GM19467 (cell line): ENCODE data around the gene STX2.
"Not testable (repeated sequence)": the region's sequence is repeated elsewhere in the genome, so short reads cannot be mapped to it uniquely, and the experiment has no call there.

Experiments
- ATAC-seq: cut with Tn5 transposase; IDR thresholded peaks from one replicate; pipeline ENCODE4 v1.9.1; 2021; ENCODE audit warnings: mild to moderate bottlenecking, moderate library complexity; ENCODE audit not compliant: unreplicated experiment

Gene STX2

DNA sequence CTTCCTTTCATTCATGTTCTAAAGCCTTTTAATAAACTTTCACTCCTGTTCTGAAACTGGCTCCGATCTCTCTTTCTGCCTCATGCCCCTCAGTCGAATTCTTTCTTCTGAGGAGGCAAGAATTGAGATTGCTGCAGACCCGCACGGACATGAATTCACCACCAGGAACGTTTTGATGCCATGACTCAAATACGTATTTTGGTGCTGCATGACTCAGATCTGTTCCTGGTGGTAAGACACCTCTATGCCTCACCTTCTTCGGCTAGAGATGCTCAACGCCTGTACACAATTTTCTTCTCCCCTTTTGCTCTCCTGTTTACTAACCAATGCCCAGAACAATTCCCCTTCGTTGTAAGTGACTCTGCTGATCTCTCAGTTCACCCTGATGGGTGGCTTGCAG is 70.9 kb downstream of the STX2 start:
- no peak for ATAC-seq

DNA sequence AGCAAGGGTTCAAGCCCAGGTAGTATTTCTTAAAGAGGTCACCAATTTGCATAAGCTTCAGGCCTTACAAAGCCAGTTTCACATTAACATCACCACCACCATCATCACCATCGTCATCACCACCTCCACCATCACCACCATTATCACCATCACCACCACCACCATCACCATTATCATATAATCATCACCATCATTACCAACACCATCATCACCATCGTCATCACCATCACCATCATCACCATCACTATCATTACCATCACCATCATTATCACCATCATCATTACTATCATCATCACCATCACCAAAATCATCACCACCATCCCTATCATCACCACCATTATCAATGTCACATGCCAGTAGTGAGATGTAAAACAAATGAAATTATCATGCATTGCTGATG is 72.6 kb downstream of the STX2 start:
- ATAC-seq, result no peak

DNA sequence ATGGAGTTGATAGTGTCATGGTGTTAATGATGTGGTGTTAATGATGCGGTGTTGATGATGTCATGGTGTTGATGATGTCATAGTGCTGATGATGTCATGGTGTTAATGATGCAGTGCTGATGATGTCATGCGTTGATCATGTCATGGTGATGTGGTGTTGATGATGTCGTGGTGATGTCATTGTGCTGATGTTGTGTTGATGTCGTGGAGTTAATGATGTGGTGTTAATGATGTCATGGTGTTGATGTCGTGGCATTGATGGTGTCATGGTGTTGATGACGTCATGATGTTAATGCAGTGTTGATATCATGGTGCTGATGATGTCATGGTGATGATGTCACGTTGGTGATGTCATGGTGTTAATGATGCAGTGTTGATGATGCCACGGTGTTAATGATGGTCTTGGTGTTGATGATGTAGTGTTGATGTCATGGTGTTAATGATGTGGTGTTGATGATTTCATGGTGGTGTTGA is 73.8 kb downstream of the STX2 start:
- ATAC-seq, result no peak

DNA sequence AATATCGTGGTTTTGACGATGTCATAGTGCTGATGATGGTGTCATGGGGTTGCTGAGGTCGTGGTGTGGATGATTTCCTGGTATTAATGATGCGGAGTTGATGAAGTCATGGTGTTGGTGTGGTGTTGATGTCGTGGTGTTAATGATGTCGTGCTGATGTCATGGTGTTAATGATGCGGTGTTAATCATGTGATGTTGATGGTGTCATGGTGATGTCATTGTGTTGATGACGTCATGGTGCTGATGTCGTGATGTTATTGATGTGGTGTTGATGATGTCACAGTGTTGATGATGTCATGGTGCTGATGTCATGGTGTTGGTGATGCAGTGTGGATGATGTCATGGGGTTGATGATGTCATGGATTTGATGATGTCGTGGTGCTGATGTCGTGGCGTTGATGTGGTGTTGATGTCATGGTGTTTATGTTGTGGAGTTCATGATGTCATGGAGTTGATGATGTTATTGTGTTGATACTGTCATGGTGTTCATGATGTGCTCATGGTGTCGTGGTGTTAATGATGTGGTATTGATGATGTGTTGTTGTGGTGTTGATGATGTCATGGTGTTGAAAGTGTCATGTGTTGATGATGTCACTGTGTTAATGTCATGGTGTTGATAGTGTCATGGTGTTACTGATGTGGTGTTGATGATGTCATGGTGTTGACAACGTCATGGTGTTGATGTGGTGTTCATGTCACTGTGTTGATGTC is 74.4 kb downstream of the STX2 start:
- no peak for ATAC-seq

DNA sequence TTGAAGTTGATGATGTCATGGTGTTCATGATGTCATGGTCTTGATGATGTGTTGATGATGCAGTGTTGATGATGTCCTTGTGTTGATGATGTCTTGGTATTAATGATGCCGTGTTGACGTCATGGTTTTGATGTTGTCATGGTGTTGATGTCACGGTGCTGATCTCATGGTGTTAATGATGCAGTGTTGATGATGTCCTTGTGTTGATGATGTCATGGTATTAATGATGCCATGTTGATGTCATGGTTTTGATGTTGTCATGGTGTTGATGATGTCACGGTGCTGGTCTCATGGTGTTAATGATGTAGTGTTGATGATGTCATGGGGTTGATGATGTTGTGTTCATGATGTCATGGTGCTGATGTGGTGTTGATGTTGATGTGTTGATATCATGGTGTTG is 75.0 kb downstream of the STX2 start:
- no peak for ATAC-seq

DNA sequence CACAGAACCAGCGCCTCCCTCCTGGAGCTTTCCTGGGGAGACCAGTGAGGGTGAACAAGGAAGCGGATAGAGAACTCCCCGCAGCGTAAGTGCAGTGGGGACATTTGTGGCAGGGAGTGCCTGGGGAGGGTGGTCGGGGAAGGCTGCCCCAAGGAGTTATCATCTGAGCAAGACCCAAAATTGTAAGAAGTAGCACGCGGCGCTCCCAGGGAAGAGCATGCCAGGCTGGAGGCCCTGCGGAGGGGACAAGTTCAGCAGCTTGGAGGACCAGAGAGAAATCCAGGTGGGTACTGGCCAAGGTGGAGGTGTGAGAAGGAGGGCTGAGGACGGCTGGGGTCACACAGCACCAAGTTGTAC is 76.8 kb downstream of the STX2 start:
- ATAC-seq, result no peak

DNA sequence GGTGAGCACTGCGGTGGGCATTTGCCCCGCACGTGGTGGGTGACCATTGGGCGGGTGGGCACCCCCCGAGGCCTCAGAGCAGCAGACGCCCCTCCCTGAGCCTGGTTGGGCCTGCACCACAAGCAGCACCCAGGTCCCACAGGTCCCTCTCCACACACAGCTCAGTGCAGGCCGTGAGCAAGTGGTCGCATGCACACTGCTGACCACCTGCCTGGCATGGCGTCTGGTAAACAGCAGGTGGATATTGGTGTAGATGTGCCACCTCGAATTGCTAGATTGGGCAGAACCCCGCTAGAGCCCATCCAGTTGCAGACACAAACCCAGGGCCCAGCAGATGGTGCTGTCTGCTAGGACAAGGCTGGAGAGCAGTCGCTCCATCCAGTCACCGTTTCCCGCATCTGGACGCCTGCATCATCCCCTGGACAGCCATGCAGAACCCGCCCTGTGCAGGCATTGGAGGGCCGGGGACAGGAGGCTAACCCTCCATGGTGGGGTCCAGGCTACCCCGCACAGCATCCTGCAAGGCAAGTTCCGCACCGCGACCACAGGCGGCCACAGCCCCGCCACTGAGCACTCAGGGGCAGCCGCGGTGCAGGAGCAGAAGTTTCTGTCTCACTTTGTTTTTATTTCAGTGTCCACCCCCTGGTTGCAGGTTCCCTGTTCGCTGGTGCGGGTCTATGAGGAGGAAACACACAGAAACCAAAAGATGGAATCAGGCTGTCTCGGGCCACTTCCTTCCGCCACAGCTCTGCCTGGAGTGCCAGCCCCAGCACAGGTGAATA is 77.3 kb downstream of the STX2 start:
- ATAC-seq, result peak; percentile 49

DNA sequence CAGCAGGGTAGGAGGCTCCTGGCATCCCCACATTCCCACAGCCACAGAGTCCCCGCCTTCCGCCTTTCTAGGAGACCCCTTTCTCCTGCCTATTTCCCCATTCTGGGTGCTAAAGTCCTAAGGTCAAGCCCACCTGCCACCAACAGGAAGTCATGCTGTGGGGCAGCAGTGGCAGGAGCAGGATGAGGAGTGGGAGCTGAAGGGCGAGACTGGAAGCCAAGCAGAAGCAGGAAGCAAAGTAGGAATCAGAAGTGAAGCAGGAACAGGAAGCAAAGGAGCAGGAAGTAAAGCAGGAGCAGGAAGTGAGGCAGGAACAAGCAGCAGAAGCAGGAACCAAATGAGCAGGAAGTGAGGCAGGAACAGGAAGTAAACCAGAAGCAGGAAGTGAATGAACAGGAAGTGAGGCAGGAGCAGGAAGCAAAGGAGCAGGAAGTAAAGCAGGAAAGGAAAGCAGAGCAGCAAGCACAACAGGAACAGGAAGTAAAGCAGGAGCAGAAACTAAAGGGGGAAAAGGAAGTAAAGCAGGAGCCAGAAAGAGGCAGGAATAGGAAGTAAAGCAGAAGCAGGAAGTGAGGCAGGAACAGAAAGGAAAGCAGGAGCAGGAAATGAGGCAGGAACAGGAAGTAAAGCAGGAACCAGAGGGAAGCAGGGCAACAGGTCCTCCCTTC is 84.7 kb downstream of the STX2 start:
- ATAC-seq, result no peak

DNA sequence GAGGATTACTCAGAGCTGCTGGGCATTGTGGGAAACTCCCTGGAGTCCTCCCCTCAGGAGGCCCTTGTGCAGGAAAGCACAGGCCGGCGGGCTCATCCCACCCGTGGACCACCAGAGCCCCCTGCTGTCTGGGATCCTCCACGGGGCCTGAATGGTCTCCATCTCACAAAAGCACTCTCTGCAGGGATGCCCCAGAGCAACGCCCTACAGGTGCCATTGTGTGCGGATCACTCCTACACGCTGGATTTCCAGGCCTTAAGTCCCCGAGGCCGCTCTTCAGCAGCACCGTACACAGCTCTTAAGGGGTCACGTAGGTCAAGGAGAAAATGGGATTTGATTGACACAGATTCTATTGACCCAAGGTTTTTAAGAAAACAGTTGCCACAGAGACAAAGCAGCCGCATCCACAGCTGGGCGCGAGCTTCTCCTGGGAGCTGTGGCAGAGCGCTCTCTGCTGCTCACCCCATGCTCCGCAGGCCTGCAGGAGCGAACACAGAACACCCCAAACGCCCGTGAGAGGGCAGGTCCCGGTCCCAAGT is 86.3 kb downstream of the STX2 start:
- no peak for ATAC-seq

DNA sequence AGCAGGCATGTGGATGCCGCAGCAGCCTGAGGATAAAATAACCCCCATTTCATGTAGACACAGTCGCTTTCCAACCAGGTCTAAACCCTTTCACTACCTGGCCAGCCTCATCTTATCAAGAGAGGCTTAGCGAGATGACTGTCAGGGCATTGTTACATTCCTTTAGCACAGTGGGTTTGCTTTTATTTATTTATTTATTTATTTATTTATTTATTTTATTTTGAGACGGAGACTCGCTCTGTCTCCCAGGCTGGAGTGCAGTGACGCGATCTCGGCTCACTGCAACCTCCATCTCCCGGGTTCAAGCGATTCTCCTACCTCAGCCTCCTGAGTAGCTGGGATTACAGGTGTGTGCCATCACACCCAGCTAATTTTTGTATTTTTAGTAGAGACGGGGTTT is 87.0 kb downstream of the STX2 start:
- ATAC-seq, result not testable (repeated sequence)

DNA sequence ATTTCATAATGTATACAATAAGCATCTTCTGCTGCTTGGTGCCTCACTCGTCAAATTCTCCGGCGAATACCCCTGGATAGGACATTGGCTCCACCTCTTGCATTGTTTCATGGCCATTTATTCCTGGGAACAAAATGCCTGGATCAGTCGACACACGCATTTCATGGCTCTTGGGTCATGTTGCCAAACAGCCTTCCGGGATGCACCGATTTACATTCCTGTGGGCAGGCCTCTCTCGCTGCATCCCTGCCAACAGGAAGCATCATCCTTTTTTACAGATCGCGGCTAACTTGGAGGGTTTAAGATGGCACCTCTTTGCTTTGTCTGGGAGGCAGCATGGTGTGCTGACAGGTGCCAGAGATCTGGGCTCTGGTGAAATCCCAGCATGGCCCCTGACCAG is 90.3 kb downstream of the STX2 start:
- ATAC-seq, result no peak

DNA sequence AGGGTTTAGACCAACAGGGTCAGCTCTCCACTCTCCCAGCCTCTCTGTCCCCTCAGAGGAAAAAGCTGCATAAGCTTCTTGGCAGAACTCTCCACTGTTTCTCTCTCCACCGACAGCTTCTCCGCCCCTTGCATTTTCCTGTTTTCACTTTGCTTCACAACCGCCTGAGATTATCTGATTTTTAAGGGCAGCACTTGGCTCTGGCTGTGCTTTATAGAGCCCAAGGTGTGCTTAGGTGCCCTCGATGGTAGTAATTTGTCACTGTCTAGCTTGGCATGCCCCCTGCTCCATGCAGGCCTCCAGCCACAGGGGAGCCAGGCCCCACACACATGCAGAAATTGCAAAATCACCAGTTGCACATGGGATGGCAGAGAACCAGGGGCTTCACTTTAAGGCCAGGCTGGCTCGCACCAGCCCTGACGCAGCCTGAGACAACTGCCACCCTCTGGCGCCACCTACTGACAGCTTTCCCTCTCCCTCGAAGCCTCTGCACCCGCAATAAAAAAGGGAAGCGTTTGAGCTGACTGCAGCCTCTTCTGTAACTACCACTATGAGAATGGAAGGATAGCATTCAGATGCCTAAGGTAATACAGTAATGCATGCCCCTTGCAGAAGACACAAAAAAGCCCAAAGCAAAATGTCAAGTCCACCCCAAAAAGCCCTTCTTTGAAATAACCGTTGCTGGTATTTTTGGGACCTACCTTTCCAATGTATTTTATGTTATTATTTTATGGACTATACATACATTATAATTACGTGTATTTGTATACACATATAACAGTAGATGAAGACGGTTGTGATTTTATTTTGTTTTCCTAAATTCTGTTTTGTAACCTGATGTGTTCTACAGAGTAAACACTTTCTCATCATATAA is 90.9 kb downstream of the STX2 start:
- peak; percentile 82 for ATAC-seq

DNA sequence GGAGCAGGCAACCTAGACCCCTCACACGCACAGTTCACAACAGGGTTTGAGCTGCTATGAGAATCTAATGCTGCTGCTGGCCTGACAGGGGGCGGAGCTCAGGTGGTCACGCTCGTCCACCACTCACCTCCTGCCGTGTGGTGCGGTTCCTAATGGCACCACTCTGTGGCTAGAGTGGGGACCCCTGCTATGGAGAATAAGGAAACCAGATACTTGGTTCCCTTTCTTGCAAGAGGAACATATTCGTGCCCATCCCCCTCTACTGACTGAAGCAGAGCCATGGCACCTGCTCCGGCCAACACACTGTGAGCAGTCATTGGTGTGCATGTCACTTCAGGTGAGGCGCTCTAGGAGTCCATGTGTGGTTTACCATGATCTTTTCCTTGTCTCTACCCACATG is 92.5 kb downstream of the STX2 start:
- ATAC-seq, result no peak

DNA sequence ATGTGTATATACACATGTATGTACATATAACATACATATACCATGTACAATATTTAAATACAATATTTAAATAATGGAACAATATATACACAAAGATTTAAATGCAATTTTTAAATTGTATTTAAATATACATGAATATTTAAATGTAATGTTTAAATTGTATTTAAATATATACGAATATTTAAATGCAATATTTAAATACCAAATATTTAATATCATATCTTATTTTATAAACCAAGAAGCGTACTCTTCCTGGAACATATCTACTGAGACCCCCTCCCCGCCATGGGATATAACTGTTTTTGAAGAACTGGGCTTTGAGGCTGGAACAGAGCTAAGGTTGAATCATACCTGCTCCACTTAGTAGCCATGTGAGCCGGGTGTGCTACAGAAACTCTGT is 93.1 kb downstream of the STX2 start:
- ATAC-seq, result no peak

DNA sequence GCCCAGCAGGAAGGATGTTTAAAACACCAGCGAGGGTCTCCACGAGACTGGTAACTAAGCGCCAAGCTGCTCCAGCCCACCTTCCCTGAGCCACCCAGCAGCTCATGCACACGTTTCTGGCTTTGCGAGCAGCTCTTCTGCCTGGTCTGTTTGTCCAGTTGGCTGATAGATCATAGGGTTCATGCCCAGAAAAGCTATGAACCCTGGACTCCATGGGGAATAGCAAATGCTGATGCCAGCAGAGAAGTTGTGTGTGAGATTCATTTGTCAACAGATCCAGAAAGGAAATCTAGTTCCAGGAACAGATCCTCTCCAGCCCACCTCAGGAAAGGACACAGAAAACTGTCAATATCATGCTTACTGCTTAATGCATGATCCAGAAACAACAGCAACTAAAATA is 94.8 kb downstream of the STX2 start:
- ATAC-seq, result no peak

DNA sequence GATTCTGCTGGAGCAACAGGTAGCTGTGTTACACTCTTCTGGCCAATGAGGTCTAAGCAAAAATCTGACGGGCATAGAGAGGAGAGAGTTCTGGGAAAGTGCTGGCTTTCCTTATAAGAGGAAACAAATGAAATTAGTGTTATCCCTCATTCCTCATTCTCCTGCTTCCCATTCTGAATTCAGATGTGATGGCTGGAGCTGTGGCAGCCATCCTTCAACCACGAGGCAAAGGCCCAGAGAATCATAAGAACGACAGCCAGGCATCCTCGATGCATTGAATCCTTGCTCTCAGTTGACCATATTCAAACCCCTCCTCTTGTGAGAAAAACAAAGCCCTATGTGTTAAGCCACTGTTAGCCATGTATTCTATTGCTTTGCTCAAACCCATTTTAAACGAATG is 95.4 kb downstream of the STX2 start:
- ATAC-seq, result no peak

DNA sequence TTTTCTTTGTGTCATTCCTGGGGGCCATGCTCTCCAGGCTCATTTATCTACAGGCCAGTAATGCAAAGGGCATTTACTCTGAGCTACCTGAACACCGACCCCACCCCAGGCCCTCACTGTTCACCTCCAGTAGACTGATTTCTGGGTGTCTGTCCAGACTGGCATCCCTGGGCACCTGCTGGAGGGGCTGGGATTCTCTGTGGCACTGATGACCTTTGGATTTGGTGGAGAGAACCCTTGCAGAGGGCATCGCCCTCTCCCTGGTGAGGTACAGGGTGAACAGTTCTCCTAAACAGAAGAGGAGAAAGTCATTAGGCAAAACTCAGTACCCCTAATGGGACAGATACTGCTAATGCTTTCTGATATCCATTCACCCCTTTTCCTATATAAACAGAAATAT is 95.9 kb downstream of the STX2 start:
- no peak for ATAC-seq

DNA sequence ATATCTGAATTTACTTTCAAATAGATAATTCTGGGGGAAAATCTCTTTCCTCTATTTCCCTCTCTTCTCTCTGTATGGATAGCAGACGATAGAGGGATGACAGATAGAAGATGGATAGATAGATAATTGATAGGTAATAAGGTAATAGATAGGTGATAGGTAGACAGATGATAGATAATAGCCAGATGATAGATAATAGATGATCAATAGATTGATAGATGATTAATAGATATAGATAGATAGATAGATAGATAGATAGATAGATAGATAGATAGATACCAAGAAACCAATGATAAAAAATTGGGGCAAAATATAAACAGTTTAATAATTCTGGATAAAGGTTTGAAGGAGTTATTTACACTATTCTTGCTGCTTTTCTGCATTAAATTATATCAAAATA is 96.3 kb downstream of the STX2 start:
- no peak for ATAC-seq

DNA sequence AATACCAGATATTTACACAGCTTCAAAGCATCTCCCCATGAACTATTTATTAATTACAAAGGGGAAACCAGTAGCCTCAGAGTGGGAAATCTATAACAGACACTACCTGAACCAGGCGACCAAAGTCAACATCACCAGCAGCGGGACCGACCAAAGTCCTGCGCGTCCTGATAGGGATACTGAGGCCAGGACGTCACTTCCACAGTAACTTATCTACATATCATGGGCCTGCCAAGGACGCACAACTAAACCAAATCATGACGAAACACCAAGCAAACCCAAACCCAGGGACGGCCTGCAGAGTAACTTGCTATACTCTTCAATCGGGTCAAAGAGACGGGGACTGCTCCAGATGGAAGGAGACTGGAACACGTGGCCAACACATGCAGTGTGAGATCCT is 96.9 kb downstream of the STX2 start:
- ATAC-seq, result no peak
